Tibial nerve (tissue), 3 donors: Measurements from ENCODE around the gene CHTF8.

Experiments
- POLR2A ChIP-seq, 2 donors: fragments of 450-650 bp; IDR thresholded peaks; one replicate each; pipeline ENCODE4 v1.6.1; 2017; ENCODE audit warnings: antibody characterized with exemption in 2 of 2, mild to moderate bottlenecking in 2 of 2, moderate library complexity in 2 of 2
- TF ChIP-seq, protein P1 (sequence below), 5 experiments: fragments of 200-600 bp in 3 of 5; fragments of 450-650 bp in 2 of 5; sonication (generic) in 3 of 5; IDR thresholded peaks; one replicate each; pipeline ENCODE4 v1.5.1; 2016 to 2019; ENCODE audit warnings: antibody characterized with exemption in 5 of 5, mild to moderate bottlenecking in 3 of 5, moderate library complexity in 2 of 5

DNA sequence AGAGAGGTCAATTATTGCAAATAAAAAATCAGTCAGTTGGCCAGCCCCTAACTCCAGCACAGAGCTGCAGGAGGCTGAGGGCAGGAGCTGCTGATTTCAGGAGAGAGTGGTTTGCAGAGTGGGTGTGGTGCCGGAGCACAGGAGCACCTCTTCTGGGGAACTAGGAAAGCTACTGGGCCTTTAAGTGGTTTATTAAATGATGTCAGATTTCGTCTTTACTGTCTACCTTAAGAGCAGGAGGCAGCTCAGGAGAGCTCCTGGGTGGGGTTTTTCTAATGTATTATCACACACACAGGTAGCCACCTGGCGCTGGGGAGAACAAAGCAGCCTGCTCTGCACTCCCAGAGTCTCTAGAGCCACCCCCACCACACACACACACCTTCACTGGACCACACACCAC is 38.4 kb downstream of the CHTF8 start:
- TF ChIP-seq, protein P1, sequence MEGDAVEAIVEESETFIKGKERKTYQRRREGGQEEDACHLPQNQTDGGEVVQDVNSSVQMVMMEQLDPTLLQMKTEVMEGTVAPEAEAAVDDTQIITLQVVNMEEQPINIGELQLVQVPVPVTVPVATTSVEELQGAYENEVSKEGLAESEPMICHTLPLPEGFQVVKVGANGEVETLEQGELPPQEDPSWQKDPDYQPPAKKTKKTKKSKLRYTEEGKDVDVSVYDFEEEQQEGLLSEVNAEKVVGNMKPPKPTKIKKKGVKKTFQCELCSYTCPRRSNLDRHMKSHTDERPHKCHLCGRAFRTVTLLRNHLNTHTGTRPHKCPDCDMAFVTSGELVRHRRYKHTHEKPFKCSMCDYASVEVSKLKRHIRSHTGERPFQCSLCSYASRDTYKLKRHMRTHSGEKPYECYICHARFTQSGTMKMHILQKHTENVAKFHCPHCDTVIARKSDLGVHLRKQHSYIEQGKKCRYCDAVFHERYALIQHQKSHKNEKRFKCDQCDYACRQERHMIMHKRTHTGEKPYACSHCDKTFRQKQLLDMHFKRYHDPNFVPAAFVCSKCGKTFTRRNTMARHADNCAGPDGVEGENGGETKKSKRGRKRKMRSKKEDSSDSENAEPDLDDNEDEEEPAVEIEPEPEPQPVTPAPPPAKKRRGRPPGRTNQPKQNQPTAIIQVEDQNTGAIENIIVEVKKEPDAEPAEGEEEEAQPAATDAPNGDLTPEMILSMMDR (IDR thresholded peaks at IDR 0.05), result no peak
- TF ChIP-seq POLR2A (IDR thresholded peaks at IDR 0.05), result no peak
